HepG2 (cell line): ENCODE measurements around the gene ZNF765. TPM values are rescaled to one million over a fixed set of nuclear protein-coding genes. Genes with fewer than 3 reads are reported as not detected.

Experiments
- CBX1 ChIP-seq: IDR thresholded peaks from one replicate; pipeline ENCODE4 v1.6.1; 2016; ENCODE audit warnings: antibody characterized with exemption, low read depth
- CREB1 ChIP-seq, 2 experiments: fragments of 450-650 bp in 1 of 2; IDR thresholded peaks; 2 replicates each; pipeline ENCODE4 v1.6.1; 2016 to 2017; ENCODE audit warnings: control low read depth in 1 of 2, mild to moderate bottlenecking in 1 of 2, missing compliant biosample characterization in 1 of 2, missing genetic modification characterization in 1 of 2
- HHEX ChIP-seq: IDR thresholded peaks from 2 replicates; pipeline ENCODE4 v1.6.1; 2016; ENCODE audit warnings: control low read depth
- MAZ ChIP-seq, 2 experiments: sonication (generic) in 1 of 2; formaldehyde crosslinking in 1 of 2; IDR thresholded peaks; 2 replicates each; pipeline versions ENCODE4 v1.5.0 to v1.6.1; 2012 to 2020; ENCODE audit warnings: low read depth in 2 of 2, mild to moderate bottlenecking in 2 of 2, borderline replicate concordance in 1 of 2, improper control_type of control experiment in 1 of 2, low read length in 1 of 2, missing genetic modification reagents in 1 of 2, moderate library complexity in 1 of 2
- MIXL1 ChIP-seq: IDR thresholded peaks from 2 replicates; pipeline ENCODE4 v1.6.1; 2016
- MXD4 ChIP-seq: IDR thresholded peaks from 2 replicates; pipeline ENCODE4 v1.6.1; 2016; ENCODE audit warnings: mild to moderate bottlenecking, missing biosample characterization, missing genetic modification reagents
- MXI1 ChIP-seq: IDR thresholded peaks from 3 replicates; pipeline ENCODE4 v1.6.1; 2012; ENCODE audit warnings: low read depth, low read length, inconsistent platforms, borderline replicate concordance
- POLR2AphosphoS5 ChIP-seq: IDR thresholded peaks from 2 replicates; pipeline ENCODE4 v1.6.1; 2012; ENCODE audit warnings: low read depth, low read length
- RORA ChIP-seq: sonication (generic); formaldehyde crosslinking; IDR thresholded peaks from 2 replicates; pipeline ENCODE4 v1.5.0; 2020; ENCODE audit warnings: mild to moderate bottlenecking, missing genetic modification reagents, moderate library complexity
- SIN3A ChIP-seq: IDR thresholded peaks from 2 replicates; pipeline ENCODE4 v1.6.1; 2011; ENCODE audit warnings: low read depth, mild to moderate bottlenecking, control low read depth, low read length, borderline replicate concordance
- ZBED4 ChIP-seq: sonication (generic); formaldehyde crosslinking; IDR thresholded peaks from 2 replicates; pipeline ENCODE4 v1.4.0; 2020; ENCODE audit warnings: missing genetic modification reagents, borderline replicate concordance
- ZEB1 ChIP-seq: IDR thresholded peaks from 2 replicates; pipeline ENCODE4 v1.6.1; 2012; ENCODE audit warnings: mild to moderate bottlenecking, low read depth, inconsistent platforms; ENCODE audit not compliant: insufficient replicate concordance
- ZFP91 ChIP-seq: sonication (generic); formaldehyde crosslinking; IDR thresholded peaks from 2 replicates; pipeline ENCODE4 v1.9.0; 2022; ENCODE audit warnings: missing genetic modification reagents, mild to moderate bottlenecking, borderline replicate concordance
- ZNF614 ChIP-seq: IDR thresholded peaks from 2 replicates; pipeline ENCODE4 v1.6.1; 2018; ENCODE audit warnings: missing biosample characterization, missing genetic modification reagents, inconsistent platforms, borderline replicate concordance
- ZNF780A ChIP-seq: sonication (generic); formaldehyde crosslinking; IDR thresholded peaks from 2 replicates; pipeline ENCODE4 v1.8.0; 2022; ENCODE audit warnings: mild to moderate bottlenecking, missing genetic modification reagents, moderate library complexity
- ZNF782 ChIP-seq: sonication (generic); formaldehyde crosslinking; IDR thresholded peaks from 2 replicates; pipeline ENCODE4 v1.4.0; 2020; ENCODE audit warnings: missing genetic modification reagents, mild to moderate bottlenecking, borderline replicate concordance
- polyA plus RNA-seq, 8 experiments: library from polyadenylated mRNA; depleted of rRNA in 3 of 8; stranded (reverse) in 7 of 8; unstranded in 1 of 8; fragments of >200 nt; fragmentation: Illumina TruSeq in 4 of 8; extraction: Trizol in 4 of 8; gene quantifications; 2 replicates each; pipeline versions ENCODE4 v1.2.1 to v1.2.3, GENCODE V29; 2011 to 2016; ENCODE audit warnings: low read depth in 4 of 8, missing spikeins in 1 of 8, mixed read lengths in 1 of 8; ENCODE audit not compliant: insufficient read depth in 1 of 8
- total RNA-seq, 5 experiments: library from RNA; depleted of rRNA; stranded (reverse); fragments of >200 nt; fragmentation: Illumina TruSeq; extraction: Trizol; gene quantifications; 2 replicates each; pipeline ENCODE4 v1.2.3, GENCODE V29; 2016; ENCODE audit warnings: low read depth in 1 of 5
- TF ChIP-seq, protein P1 (sequence below): sonication (generic); formaldehyde crosslinking; IDR thresholded peaks from 2 replicates; pipeline ENCODE4 v1.4.0; 2020; ENCODE audit warnings: missing genetic modification reagents
- TF ChIP-seq, protein P2 (sequence below): sonication (generic); formaldehyde crosslinking; IDR thresholded peaks from 2 replicates; pipeline ENCODE4 v1.4.0; 2020; ENCODE audit warnings: mild to moderate bottlenecking, missing genetic modification reagents

Gene ZNF765
- total and polyA plus RNA-seq, 2 of the 13 experiments (the other 11 are each of a cell fraction or from before 2014, with no cell fraction given) = 5.0 to 14.5 TPM

DNA sequence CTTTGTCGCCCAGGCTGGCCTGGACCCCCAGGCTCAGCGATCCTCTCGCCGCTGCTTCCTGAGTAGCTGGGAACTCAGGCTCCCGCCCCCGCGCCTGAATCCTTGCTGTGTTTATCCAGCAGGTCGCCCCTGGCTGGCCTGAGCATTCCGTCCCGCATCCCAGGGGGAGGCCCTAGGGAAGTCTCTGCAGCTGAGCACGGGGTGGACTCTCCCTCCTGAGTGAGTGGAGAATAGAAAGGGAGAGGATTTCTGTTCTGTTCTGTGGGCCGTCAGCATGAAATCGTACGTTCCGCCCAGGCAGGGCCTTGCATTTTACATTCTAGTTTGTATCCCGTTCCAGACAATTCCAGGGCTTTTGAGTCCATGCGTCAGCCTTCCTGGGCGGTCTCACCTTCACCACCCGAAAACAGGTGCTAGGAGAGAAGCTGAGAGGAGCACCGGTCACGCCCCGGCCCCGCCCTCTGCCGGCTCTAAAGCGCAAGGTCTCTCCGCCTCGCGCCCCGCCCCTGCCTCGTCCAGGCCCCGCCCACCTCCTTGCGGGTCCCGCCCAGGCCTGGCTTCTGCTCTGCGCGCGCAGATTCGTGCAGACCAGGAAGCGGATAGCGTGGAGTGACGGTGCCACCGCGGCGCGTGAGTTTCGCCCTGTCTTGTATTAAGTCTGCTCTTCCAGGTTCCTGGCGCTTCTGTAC lies 36.6 kb downstream of the ZNF765 start, which contains the start of gene ZNF761 (continued):
- TF ChIP-seq, protein P1, sequence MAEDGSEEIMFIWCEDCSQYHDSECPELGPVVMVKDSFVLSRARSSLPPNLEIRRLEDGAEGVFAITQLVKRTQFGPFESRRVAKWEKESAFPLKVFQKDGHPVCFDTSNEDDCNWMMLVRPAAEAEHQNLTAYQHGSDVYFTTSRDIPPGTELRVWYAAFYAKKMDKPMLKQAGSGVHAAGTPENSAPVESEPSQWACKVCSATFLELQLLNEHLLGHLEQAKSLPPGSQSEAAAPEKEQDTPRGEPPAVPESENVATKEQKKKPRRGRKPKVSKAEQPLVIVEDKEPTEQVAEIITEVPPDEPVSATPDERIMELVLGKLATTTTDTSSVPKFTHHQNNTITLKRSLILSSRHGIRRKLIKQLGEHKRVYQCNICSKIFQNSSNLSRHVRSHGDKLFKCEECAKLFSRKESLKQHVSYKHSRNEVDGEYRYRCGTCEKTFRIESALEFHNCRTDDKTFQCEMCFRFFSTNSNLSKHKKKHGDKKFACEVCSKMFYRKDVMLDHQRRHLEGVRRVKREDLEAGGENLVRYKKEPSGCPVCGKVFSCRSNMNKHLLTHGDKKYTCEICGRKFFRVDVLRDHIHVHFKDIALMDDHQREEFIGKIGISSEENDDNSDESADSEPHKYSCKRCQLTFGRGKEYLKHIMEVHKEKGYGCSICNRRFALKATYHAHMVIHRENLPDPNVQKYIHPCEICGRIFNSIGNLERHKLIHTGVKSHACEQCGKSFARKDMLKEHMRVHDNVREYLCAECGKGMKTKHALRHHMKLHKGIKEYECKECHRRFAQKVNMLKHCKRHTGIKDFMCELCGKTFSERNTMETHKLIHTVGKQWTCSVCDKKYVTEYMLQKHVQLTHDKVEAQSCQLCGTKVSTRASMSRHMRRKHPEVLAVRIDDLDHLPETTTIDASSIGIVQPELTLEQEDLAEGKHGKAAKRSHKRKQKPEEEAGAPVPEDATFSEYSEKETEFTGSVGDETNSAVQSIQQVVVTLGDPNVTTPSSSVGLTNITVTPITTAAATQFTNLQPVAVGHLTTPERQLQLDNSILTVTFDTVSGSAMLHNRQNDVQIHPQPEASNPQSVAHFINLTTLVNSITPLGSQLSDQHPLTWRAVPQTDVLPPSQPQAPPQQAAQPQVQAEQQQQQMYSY (CRISPR knock-in tag) = peak; percentile 68
- TF ChIP-seq SIN3A (peak; percentile 28; the same call in 1 of the 2 replicates), HHEX (CRISPR knock-in tag) (no peak), RORA (CRISPR knock-in tag) (no peak), CBX1 (no peak), MIXL1 (peak; percentile 15; the same call in 1 of the 2 replicates), ZNF780A (CRISPR knock-in tag) (no peak), ZNF782 (0 out of 2 replicates have a peak, but pooled peaks have one; percentile 21), ZNF614 (CRISPR knock-in tag) (no peak; the same call in 1 of the 2 replicates), CREB1 (IDR thresholded peaks at IDR 0.05) (peak; percentile 15; the same call in 1 of the 2 replicates), CREB1 (CRISPR knock-in tag; IDR thresholded peaks at IDR 0.05) (no peak), ZEB1 (peak; percentile 74), MXI1 (peak; percentile 55; the same call in 1 of the 3 replicates), ZBED4 (0 out of 2 replicates have a peak, but pooled peaks have one; percentile 13), POLR2AphosphoS5 (peak; percentile 82), MXD4 (CRISPR knock-in tag) (peak; percentile 60), MAZ (IDR thresholded peaks at IDR 0.05; ENCODE audit: borderline replicate concordance, low read depth, low read length) (0 out of 2 replicates have a peak, but pooled peaks have one; percentile 47), MAZ (CRISPR knock-in tag; IDR thresholded peaks at IDR 0.05; ENCODE audit: low read depth) (no peak), ZFP91 (CRISPR knock-in tag) (no peak; the same call in 1 of the 2 replicates)
- TF ChIP-seq, protein P2, sequence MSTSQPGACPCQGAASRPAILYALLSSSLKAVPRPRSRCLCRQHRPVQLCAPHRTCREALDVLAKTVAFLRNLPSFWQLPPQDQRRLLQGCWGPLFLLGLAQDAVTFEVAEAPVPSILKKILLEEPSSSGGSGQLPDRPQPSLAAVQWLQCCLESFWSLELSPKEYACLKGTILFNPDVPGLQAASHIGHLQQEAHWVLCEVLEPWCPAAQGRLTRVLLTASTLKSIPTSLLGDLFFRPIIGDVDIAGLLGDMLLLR (CRISPR knock-in tag) = peak; percentile 41; the same call in 1 of the 2 replicates
